ENCODE data around the gene ADAMTS2.

The ADAMTS2 gene

DNA sequence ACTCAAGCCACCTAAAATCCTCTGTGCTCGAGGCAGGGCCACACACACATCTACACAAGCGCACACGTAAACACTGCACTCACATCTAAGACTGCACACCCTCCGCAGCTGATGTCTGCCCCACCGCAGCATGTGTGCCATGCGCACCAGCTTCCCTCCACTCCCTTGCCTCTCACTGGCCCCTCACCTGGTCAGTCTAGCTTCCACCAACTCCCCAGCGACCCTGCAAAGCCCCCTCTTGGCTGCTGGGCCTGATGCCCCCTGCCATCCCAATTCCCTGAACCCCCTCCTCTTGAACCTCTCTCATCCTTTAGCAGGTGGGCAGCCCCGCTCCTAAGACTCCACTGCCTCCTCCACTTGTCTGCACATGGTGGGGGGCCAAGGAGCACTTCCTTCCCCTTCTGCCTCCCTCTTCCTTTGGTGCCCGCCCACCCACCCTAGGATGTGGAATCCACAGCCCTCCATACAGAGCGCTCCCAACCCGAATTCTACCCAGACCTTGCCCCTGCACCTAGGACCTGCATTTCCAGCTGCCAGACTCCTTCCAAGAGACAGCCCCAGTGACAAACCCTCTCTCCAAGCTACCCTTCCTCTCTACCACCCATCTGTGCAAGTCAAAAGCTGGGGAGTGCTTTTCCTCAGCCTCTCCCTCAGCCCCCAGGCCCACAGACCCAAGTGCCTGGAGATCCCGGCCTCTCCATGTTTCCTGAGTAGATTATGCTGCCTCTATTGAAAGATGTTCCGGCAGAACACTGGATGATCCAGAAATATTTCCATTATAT is 23.9 kb downstream of the ADAMTS2 start:
- TF ChIP-seq, protein P1, sequence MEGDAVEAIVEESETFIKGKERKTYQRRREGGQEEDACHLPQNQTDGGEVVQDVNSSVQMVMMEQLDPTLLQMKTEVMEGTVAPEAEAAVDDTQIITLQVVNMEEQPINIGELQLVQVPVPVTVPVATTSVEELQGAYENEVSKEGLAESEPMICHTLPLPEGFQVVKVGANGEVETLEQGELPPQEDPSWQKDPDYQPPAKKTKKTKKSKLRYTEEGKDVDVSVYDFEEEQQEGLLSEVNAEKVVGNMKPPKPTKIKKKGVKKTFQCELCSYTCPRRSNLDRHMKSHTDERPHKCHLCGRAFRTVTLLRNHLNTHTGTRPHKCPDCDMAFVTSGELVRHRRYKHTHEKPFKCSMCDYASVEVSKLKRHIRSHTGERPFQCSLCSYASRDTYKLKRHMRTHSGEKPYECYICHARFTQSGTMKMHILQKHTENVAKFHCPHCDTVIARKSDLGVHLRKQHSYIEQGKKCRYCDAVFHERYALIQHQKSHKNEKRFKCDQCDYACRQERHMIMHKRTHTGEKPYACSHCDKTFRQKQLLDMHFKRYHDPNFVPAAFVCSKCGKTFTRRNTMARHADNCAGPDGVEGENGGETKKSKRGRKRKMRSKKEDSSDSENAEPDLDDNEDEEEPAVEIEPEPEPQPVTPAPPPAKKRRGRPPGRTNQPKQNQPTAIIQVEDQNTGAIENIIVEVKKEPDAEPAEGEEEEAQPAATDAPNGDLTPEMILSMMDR (IDR thresholded peaks at IDR 0.05; ENCODE audit: control extremely low read depth, extremely low read depth, low read depth, missing control alignments) = no peak
- no peak for DNase-seq (ENCODE audit: extremely low spot score)
- ChIA-PET POLR2A (no interaction called here), CTCF (no interaction called here)

DNA sequence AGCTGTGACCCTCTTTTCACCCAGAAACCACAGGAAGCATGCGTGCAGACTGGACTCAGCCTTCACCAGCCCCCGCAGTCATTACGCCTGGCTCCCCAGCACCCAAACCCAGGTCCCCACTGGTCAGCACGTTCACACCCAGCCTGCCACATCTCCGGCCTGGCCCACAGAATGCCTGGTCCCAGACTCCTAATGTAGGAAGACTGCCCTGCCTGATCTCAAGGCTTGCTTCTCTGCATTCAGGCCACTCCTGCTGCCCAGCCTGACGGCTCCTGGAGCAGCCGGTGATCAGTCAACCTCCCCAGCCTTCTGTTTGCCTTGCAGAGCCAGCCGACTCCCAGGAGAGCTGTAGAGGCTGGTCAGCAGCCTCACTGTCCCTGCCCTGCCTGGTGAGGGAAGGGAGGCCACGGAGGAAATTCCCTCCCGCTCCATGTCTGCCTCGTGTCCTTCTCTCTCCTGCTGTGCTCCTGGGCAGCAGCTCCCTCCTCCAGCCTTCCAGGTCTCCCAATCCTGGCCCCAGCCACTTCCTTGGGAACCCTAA is 25.4 kb downstream of the ADAMTS2 start:
- POLR2A ChIA-PET = no interaction called here
- TF ChIP-seq, protein P1 (IDR thresholded peaks at IDR 0.05; ENCODE audit: control extremely low read depth, extremely low read depth, low read depth, missing control alignments) = no peak
- CTCF ChIA-PET = no interaction called here
- no peak for DNase-seq (ENCODE audit: extremely low spot score)

DNA sequence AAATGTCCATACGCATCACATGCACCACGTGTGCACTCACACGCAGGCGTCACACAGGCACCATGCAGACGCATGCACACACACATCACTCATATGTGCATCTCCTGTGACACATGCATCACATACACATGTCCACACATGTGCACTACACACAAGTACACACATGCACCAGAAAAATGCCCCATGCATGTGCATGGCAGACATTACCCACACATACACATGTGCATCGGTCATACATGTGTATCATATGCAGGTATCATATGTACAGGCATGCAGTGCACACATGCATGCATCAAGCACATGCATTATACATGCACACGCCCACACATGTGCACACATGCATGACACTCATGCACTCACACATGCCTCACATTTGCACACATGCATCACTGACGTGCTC is 26.1 kb downstream of the ADAMTS2 start:
- no peak for DNase-seq (ENCODE audit: extremely low spot score)
- ChIA-PET CTCF (no interaction called here), POLR2A (no interaction called here)
- TF ChIP-seq, protein P1 (IDR thresholded peaks at IDR 0.05; ENCODE audit: control extremely low read depth, extremely low read depth, low read depth, missing control alignments) = no peak

DNA sequence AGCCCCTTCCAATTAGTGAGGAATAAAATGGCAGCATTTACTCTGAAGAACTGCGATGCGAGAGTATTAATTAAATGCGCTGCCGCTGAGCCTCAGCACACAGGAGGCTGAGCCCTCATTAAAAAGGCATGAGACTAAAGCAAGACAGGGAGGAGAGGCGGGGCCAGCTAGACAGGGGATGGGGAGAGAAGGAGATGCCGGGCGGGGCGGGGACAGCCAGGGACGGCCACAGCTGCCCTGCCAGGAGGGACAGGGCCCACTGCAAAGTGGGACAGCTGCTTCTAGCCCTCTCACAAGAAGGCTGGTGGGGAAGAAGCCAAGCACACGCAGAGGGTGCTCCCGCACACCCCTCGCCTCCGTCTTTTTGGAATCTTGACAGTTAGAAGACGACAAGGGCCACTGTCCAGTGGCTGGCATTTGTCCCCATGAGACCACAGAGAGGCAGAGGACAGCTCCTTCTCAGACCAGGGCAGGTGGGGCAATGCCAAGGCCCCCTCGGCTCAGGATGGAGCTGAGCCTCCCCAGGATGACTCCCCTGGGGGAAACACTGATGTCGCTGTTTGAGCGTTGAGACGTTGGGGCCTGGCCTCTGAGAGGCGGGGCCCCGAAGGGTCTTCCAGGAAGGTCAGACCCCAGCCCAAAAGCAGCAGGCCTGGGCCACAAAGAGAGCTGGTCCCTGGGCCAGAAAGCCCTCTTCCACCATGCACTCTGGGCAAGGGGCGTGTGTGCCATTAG is 26.9 kb downstream of the ADAMTS2 start:
- DNase-seq (ENCODE audit: extremely low spot score) = no peak
- POLR2A ChIA-PET = no interaction called here
- CTCF ChIA-PET = no interaction called here
- TF ChIP-seq, protein P1 (IDR thresholded peaks at IDR 0.05; ENCODE audit: control extremely low read depth, extremely low read depth, low read depth, missing control alignments) = no peak

DNA sequence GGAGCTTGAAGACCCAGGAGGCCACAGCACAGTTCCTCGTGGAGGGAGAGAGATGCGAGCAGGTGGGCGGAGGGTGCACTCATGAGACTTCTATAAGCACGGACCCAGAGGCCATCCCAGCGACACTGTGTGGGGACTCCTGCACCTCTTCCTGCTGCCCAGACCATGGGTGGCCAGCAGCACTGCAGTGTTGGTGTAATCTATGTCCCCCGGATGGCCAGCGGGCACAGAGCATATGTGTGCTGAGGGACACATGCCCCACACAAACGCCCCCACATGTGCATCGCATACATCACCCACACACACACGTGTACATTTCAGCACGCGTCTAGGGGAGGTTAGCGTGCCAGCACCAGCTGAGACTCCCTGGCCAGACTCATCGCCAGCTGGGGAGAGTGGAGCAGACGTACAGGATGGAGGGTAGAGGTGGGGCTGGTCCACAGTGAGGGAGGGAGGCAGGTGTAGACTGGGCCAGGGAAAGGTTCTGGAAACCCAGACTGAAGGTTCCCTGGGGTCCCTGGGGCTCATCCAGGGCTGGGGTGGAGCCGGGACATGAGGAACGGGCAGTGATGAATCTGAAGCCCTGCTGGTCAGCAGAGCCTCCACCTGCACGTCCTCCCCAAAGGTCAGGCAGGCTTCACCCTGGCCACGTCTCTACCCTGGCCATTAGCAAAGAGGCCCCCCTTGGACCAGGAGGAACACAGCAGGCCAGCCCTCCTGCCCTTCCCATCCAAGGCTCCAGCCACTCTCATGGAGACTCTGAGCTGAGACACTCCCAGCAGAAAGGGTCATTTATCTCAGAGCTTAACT is 27.6 kb downstream of the ADAMTS2 start:
- DNase-seq (ENCODE audit: extremely low spot score) = no peak
- ChIA-PET POLR2A (no interaction called here), CTCF (no interaction called here)
- TF ChIP-seq, protein P1 (IDR thresholded peaks at IDR 0.05; ENCODE audit: control extremely low read depth, extremely low read depth, low read depth, missing control alignments) = no peak

DNA sequence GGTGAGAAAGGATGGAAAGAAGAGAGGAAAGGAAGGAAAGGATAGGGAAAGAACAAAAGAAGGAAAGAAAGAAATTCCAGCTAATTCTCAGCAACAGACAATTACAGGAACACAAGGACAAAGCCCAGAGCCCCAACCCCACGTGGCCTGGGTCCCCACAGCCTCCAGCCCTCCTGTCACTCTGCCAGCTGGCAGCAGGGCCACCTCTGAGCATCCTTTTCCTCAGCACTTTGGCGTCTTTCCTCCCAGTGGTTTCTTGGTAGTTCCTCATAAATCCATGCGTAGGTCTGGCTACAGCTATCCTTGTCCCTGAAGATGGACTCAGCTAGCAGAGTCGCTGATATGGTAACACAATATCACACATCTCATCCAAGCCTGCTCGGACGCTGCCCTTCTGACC is 28.3 kb downstream of the ADAMTS2 start:
- no peak for DNase-seq (ENCODE audit: extremely low spot score)
- TF ChIP-seq, protein P1 (IDR thresholded peaks at IDR 0.05; ENCODE audit: control extremely low read depth, extremely low read depth, low read depth, missing control alignments) = no peak
- CTCF ChIA-PET = no interaction called here
- POLR2A ChIA-PET = no interaction called here
